NCI-H2227 (cell line): ENCODE data around the gene MYCT1.

Source experiments
- DNase-seq: peaks from one replicate; lab custom pipeline; 2025; ENCODE audit not compliant: unreplicated experiment; lab: John Stamatoyannopoulos, UW

MYCT1 gene

GRCh38 chr6:152720974-152721373 lies 23.3 kb downstream of the MYCT1 start:
- DNase-seq: no peak

GRCh38 chr6:152721956-152722355 lies 24.3 kb downstream of the MYCT1 start:
- DNase-seq: no peak

DNA sequence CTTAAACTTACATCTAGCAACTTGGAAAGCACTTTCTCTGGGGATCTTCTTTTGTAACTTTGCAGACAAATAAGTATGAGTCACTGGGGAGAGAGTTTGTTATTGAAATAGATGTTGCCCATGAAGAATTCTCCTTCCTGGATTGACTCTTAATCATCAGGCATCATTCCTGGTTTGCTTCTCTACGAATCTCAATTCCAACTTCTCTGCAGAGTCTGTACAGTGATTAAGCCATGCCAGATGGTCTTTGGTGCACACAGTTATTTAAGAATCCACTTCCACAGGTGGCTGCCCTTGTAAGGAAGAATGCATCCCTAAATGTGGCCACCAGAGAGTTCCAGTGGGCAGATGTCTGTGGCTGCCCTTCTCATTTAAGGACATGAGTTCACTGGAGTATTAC lies 25.7 kb downstream of the MYCT1 start:
- DNase-seq: no peak

GRCh38 chr6:152726313-152726712 lies 28.6 kb downstream of the MYCT1 start:
- no peak for DNase-seq

- no peak for DNase-seq
Measured at GRCh38 chr6:152727507-152727906, 29.8 kb downstream of the MYCT1 start.

DNA sequence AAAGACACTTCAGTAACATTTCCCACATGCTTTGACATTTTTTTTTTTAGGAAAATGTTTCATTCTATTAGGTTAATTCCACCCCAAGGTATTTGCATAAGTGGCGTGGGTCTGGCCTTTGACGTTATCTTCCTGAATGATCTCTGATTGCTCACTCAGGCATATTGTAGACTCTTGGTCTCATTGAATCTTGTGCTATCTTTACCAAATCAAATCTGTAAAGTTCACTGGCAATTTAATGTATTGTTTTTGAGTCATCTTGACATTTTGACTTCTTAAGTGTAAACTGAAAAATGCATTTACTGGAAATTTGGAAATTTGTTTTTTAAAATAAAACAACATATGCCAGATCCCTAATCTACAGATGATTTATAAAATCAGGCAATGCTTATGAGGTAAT lies 36.9 kb downstream of the MYCT1 start:
- DNase-seq: no peak

DNA sequence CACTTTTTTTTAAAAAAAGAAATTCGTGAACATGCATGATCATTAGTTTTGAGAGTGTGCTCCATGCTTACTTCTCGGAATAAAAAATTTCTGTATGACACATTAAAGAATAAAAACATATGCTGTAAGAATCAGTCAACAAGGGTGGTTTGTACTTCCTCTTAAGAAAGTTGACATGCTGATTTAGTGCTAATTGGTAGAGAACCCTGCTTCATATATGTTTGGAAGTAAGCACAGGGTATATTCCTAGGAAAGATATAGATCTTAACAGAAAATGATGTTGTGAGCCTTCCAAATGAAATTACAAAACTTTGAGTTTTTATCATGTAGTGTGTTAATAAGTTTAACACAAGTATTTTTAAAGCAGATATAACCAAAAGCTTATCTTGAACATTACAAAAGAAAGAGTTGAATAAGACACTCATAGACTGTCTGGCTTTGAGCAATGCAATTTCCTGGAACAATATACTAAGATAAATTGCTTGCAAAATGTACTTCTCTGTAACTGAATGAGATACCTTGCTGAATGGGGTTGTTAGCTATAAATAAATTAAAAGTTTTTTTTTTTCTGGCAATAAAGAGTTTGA lies 39.1 kb downstream of the MYCT1 start:
- no peak for DNase-seq

DNA sequence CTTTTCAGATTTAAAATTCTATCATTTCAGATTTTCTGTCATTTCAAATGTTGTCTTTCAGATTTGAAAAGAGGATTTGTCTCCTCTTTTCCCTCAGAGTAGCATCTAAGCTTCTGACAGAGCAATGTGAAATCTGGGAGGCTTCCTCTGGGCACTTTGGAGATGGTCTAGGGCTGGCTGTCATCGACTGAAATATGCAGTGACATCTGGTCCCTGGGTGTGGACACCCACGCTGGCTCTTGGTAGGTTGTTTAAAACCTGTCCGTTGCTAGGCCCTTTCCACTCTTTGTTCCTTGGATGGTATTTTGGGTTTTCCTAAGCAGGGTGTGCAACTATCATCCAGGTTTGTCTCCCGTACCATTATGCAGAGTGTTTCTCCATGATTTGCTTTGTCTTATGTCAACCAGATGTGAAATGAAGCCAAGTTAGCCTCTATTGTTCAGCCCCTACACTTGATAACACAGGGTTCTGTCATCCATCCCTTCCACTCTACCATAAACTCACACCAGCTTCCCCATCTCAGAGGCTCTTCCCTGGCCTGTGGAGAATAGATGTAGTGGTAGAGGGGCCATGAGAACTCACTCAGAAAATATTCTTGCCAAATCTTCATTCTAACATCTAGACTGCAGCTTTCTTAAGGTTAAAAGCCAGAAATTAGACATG lies 47.9 kb downstream of the MYCT1 start:
- DNase-seq: no peak

GRCh38 chr6:152746172-152746553 lies 48.5 kb downstream of the MYCT1 start:
- DNase-seq: no peak

- no peak for DNase-seq
Measured at GRCh38 chr6:152748843-152749242, 51.1 kb downstream of the MYCT1 start.

DNA sequence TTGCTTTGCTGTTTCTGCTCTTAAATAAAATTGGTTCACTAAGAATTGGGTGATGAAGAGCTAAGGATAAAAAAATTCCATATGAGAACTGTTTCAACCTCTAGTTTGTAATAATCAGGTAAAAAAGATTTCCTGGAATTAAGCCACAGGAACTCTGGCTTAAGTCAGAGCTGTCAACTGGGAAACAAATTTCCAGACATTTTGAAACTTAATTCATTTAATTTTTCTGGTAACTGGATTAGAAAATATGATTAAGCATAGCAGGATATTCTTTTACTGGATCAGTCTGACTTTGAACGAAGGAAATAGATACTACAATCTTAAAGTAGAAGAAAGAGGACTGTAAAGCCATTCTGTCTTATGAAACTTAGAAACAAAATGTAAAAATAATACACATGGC lies 51.6 kb downstream of the MYCT1 start:
- DNase-seq: no peak

DNA sequence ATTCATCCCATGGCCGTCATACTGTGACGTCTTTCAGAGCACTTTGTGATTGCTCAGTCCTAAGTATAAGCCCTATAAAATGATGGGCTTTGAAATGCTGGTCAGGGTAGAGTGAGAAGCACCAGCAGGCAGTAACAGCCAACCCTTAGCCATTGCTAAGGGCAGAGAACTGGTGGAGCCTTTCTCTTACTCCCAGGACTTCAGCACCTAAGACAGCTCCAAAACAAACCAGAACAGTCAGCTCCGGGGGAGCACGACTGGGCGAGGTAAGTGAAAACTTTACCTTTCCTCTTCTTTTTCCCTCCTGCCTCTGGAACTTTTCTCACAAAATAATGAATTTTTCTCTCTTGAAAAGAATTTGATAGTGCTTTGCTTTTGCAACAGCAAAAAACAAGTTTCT lies 53.0 kb downstream of the MYCT1 start, which contains the start of gene VIP:
Gene VIP, plus strand, starts transcription at position 104 of the 400 bp plus-strand sequence. CDS start 1,381 bp downstream, outside the sequence.
- DNase-seq: no peak

DNA sequence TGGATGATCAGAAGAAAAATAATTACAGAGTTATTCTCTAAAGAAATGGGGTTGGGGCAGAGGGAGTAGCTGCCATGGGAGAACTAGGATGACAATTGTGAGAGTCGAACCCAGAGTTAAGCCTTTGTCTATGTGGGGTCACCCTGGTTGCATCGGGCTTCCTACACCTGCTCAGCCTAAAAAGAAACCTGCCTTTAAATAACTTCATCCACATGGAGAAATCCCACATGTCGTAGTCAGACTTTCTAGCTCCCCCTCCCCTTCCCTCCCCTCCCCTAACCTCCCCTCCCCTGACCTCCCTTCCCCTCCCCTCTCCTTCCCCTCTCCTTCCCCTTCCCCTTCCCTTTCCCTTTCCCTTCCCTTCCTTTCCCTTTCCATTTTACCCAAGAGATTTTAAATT lies 67.6 kb downstream of the MYCT1 start:
- DNase-seq: no peak

- no peak for DNase-seq
Measured at GRCh38 chr6:152769159-152769558, 71.5 kb downstream of the MYCT1 start.

DNA sequence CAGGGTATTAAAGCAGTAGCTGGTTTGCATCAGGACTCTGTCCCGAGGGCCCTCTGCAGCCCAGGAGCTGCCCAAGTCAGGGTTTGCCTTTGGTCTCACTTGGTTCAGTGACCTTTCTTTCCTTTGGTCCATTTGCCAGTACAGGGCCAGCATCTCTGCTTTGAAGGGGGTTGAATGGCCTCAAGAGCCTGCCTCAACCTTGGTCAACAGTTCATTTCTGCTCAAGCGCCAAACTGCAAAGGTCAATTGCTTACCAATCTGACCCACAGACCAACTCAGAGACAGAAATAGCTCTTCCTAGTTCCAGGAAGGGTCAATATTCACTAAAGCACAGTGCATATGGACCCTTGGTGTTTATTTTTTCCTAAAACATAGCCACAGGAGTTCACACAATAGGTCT lies 72.3 kb downstream of the MYCT1 start:
- no peak for DNase-seq

DNA sequence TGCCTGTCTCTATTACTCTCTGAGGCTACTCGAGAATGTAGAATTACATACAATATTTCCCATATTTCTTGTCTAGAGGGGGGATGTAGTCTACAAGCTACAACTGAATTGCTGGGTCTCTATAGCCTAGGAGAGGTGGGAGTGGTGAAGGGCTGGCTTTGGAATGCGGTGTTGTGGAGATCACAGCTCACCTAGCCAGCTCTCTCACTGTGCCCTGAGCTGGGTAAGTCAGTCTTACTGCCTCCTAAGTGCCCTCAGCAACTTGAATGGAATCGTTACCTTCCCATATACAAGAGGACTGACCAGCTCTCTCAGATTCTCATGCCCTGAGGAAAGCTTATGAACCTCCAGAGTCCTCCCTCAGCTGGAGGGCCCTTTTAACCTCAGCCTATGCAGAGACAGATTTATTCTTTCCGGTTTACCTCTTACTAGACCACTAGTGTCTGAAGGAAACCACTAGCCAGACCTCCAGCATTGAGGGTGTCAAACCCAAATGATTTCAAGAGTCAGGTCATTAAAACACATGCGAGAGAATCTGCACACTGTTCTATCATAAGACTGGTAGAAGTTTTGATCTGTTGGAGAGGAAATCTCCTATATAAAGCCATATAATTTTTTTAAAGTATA lies 73.5 kb downstream of the MYCT1 start:
- DNase-seq: no peak
